ENCODE measurements around the gene MKNK1.

Gene MKNK1

GRCh38 chr1:46545784-46546183, 58.3 kb downstream of the MKNK1 start:
- DNase-seq (ENCODE audit: insufficient read length, low spot score) (no peak), FAIRE-seq (no peak)

GRCh38 chr1:46544561-46545240, 59.4 kb downstream of the MKNK1 start:
- FAIRE-seq (no peak), DNase-seq (ENCODE audit: insufficient read length, low spot score) (no peak)

GRCh38 chr1:46543761-46544560, 60.1 kb downstream of the MKNK1 start:
- no peak for FAIRE-seq

GRCh38 chr1:46543382-46543760, 60.7 kb downstream of the MKNK1 start:
- FAIRE-seq (no peak), DNase-seq (ENCODE audit: insufficient read length, low spot score) (no peak)

More at GRCh38 chr1:46543761-46544560, 60.1 kb downstream of the MKNK1 start:
- no peak for DNase-seq (ENCODE audit: insufficient read length, low spot score)

- FAIRE-seq = no peak
- no peak for DNase-seq (ENCODE audit: insufficient read length, low spot score)
Measured at GRCh38 chr1:46539972-46540371, 64.1 kb downstream of the MKNK1 start.

- no peak for DNase-seq (ENCODE audit: insufficient read length, low spot score)
- no peak for FAIRE-seq
Measured at GRCh38 chr1:46538147-46538546, 65.9 kb downstream of the MKNK1 start.

- DNase-seq (ENCODE audit: insufficient read length, low spot score) = no peak
- FAIRE-seq = no peak
Measured at GRCh38 chr1:46537651-46538050, 66.4 kb downstream of the MKNK1 start.

- FAIRE-seq = no peak
- no peak for DNase-seq (ENCODE audit: insufficient read length, low spot score)
Measured at GRCh38 chr1:46536527-46536926, 67.5 kb downstream of the MKNK1 start.

GRCh38 chr1:46535063-46535462, 69.0 kb downstream of the MKNK1 start:
- no peak for DNase-seq (ENCODE audit: insufficient read length, low spot score)
- FAIRE-seq = no peak

GRCh38 chr1:46533179-46533864, 70.7 kb downstream of the MKNK1 start:
- no peak for FAIRE-seq

GRCh38 chr1:46532498-46533178, 71.4 kb downstream of the MKNK1 start:
- FAIRE-seq = no peak
- DNase-seq (ENCODE audit: insufficient read length, low spot score) = peak; percentile 71

More at GRCh38 chr1:46533179-46533864, 70.7 kb downstream of the MKNK1 start:
- no peak for DNase-seq (ENCODE audit: insufficient read length, low spot score)

- DNase-seq (ENCODE audit: insufficient read length, low spot score) = no peak
- FAIRE-seq = no peak
Measured at GRCh38 chr1:46532095-46532494, 72.0 kb downstream of the MKNK1 start.

- DNase-seq (ENCODE audit: insufficient read length, low spot score) (no peak), FAIRE-seq (no peak)
Measured at GRCh38 chr1:46530791-46531409, 73.2 kb downstream of the MKNK1 start.

- FAIRE-seq (no peak), DNase-seq (ENCODE audit: insufficient read length, low spot score) (no peak)
Measured at GRCh38 chr1:46530311-46530710, 73.8 kb downstream of the MKNK1 start.

- FAIRE-seq (no peak), DNase-seq (ENCODE audit: insufficient read length, low spot score) (no peak)
Measured at GRCh38 chr1:46529031-46529630, 74.9 kb downstream of the MKNK1 start.

- DNase-seq (ENCODE audit: insufficient read length, low spot score) (no peak), FAIRE-seq (no peak)
Measured at GRCh38 chr1:46528297-46528955, 75.6 kb downstream of the MKNK1 start.

GRCh38 chr1:46527474-46528296, 76.4 kb downstream of the MKNK1 start:
- DNase-seq (ENCODE audit: insufficient read length, low spot score) (peak; percentile 88), FAIRE-seq (peak; percentile 89)

- no peak for FAIRE-seq
Measured at GRCh38 chr1:46526691-46527291, 77.3 kb downstream of the MKNK1 start.

More at GRCh38 chr1:46526691-46527291, 77.3 kb downstream of the MKNK1 start:
- no peak for DNase-seq (ENCODE audit: insufficient read length, low spot score)
